ENCODE results near the gene PIPOX. TPM values are rescaled to one million over a fixed set of nuclear protein-coding genes. Genes with fewer than 3 reads are reported as not detected.
"Not testable (repeated sequence)": the region's sequence is repeated elsewhere in the genome, so short reads cannot be mapped to it uniquely, and the experiment has no call there.

PIPOX gene
- total RNA-seq, 2 experiments from 2014 or later = 2.5 to 4.2 TPM

- Mint-ChIP-seq H3K4me3 (no peak overlapping the region), H3K4me1 (ENCODE audit: low read depth) (no peaks in the 10 kb centered on the region), H3K27ac (no peak overlapping the region), H3K27me3 (ENCODE audit: low read depth) (no peaks in the 10 kb centered on the region), H3K36me3 (ENCODE audit: low read depth) (peaks cover 2% of the 10 kb centered on the region), H3K9me3 (no peaks in the 10 kb centered on the region)
- DNase-seq = no peak
- intact Hi-C loops (cut with micrococcal nuclease) = no loop called here
- CTCF ChIA-PET = interaction anchor here (0.8 kb wide), 1 partner anchor 39 kb away, joined by 3 read pairs; no protein-coding TSS in a partner anchor
Observed at GRCh38 chr17:29085223-29085622, 42.3 kb downstream of the PIPOX start.

GRCh38 chr17:29086628-29087332, 43.8 kb downstream of the PIPOX start:
- intact Hi-C loops (cut with micrococcal nuclease) = no loop called here
- CTCF ChIA-PET = interaction anchor here (1.6 kb wide), 1 partner anchor 25 kb away, joined by 5 read pairs; no protein-coding TSS in a partner anchor
- no peak for DNase-seq
- Mint-ChIP-seq H3K4me1 (ENCODE audit: low read depth) (no peaks in the 10 kb centered on the region), H3K36me3 (ENCODE audit: low read depth) (peaks cover 2% of the 10 kb centered on the region), H3K4me3 (no peak overlapping the region), H3K9me3 (no peaks in the 10 kb centered on the region), H3K27me3 (ENCODE audit: low read depth) (no peaks in the 10 kb centered on the region), H3K27ac (no peak overlapping the region)

GRCh38 chr17:29088782-29089181, 45.8 kb downstream of the PIPOX start:
- H3K9me3 Mint-ChIP-seq; H3K36me3 Mint-ChIP-seq (ENCODE audit: low read depth); H3K27me3 Mint-ChIP-seq (ENCODE audit: low read depth); CTCF ChIA-PET; H3K4me3 Mint-ChIP-seq; intact Hi-C loops (cut with micrococcal nuclease); DNase-seq; H3K27ac Mint-ChIP-seq; H3K4me1 Mint-ChIP-seq (ENCODE audit: low read depth): not testable (repeated sequence)

GRCh38 chr17:29089601-29090044, 46.7 kb downstream of the PIPOX start:
- Mint-ChIP-seq H3K4me3 (no peak overlapping the region), H3K36me3 (ENCODE audit: low read depth) (peaks cover 3% of the 10 kb centered on the region), H3K9me3 (no peaks in the 10 kb centered on the region), H3K27ac (no peak overlapping the region), H3K27me3 (ENCODE audit: low read depth) (no peaks in the 10 kb centered on the region), H3K4me1 (ENCODE audit: low read depth) (no peaks in the 10 kb centered on the region)
- no peak for DNase-seq
- CTCF ChIA-PET = interaction anchor here (2.5 to 3.4 kb wide), 2 partner anchors 28 to 124 kb away, joined by 11 to 21 read pairs; no protein-coding TSS in a partner anchor
- intact Hi-C loops (cut with micrococcal nuclease) = no loop called here

GRCh38 chr17:29090108-29090507, 47.2 kb downstream of the PIPOX start:
- Mint-ChIP-seq H3K9me3 (no peaks in the 10 kb centered on the region), H3K27ac (no peak overlapping the region), H3K4me1 (ENCODE audit: low read depth) (no peaks in the 10 kb centered on the region), H3K36me3 (ENCODE audit: low read depth) (peaks cover 3% of the 10 kb centered on the region), H3K4me3 (no peak overlapping the region), H3K27me3 (ENCODE audit: low read depth) (no peaks in the 10 kb centered on the region)
- intact Hi-C loops (cut with micrococcal nuclease) = no loop called here
- CTCF ChIA-PET = interaction anchor here (2.5 to 3.4 kb wide), 2 partner anchors 27 to 125 kb away, joined by 11 to 21 read pairs; no protein-coding TSS in a partner anchor
- no peak for DNase-seq

- CTCF ChIA-PET = interaction anchor here (0.8 to 3.4 kb wide), 4 partner anchors 21 to 137 kb away, joined by 4 to 21 read pairs (median 8); no protein-coding TSS in a partner anchor
- H3K27me3 Mint-ChIP-seq (ENCODE audit: low read depth) = no peaks in the 10 kb centered on the region
- no peak overlapping the region for H3K27ac Mint-ChIP-seq
- no peak for DNase-seq
- peaks cover 3% of the 10 kb centered on the region for H3K36me3 Mint-ChIP-seq (ENCODE audit: low read depth)
- no peaks in the 10 kb centered on the region for H3K9me3 Mint-ChIP-seq
- H3K4me3 Mint-ChIP-seq = no peak overlapping the region
- H3K4me1 Mint-ChIP-seq (ENCODE audit: low read depth) = no peaks in the 10 kb centered on the region
- intact Hi-C loops (cut with micrococcal nuclease) = no loop called here
Observed at GRCh38 chr17:29090750-29091605, 48.0 kb downstream of the PIPOX start.

GRCh38 chr17:29091606-29092289, 48.8 kb downstream of the PIPOX start:
- Mint-ChIP-seq H3K4me3 (no peak overlapping the region), H3K36me3 (ENCODE audit: low read depth) (peaks cover 3% of the 10 kb centered on the region), H3K4me1 (ENCODE audit: low read depth) (no peaks in the 10 kb centered on the region), H3K9me3 (no peaks in the 10 kb centered on the region), H3K27me3 (ENCODE audit: low read depth) (no peaks in the 10 kb centered on the region), H3K27ac (no peak overlapping the region)
- DNase-seq = no peak
- intact Hi-C loops (cut with micrococcal nuclease) = no loop called here
- CTCF ChIA-PET = interaction anchor here (0.8 to 3.4 kb wide), 4 partner anchors 20 to 138 kb away, joined by 4 to 21 read pairs (median 8); no protein-coding TSS in a partner anchor

GRCh38 chr17:29093090-29093871, 50.3 kb downstream of the PIPOX start:
- no peak for DNase-seq
- H3K4me1 Mint-ChIP-seq (ENCODE audit: low read depth) = no peaks in the 10 kb centered on the region
- peaks cover 4% of the 10 kb centered on the region for H3K36me3 Mint-ChIP-seq (ENCODE audit: low read depth)
- CTCF ChIA-PET = interaction anchor here (0.6 to 1.2 kb wide), 2 partner anchors 139 to 147 kb away, joined by 3 read pairs; no protein-coding TSS in a partner anchor
- H3K27ac Mint-ChIP-seq = no peak overlapping the region
- no peaks in the 10 kb centered on the region for H3K9me3 Mint-ChIP-seq
- intact Hi-C loops (cut with micrococcal nuclease) = no loop called here
- H3K4me3 Mint-ChIP-seq = no peak overlapping the region
- H3K27me3 Mint-ChIP-seq (ENCODE audit: low read depth) = no peaks in the 10 kb centered on the region

GRCh38 chr17:29094101-29094708, 51.3 kb downstream of the PIPOX start:
- Mint-ChIP-seq H3K4me3 (no peak overlapping the region), H3K4me1 (ENCODE audit: low read depth) (no peaks in the 10 kb centered on the region), H3K9me3 (no peaks in the 10 kb centered on the region), H3K36me3 (ENCODE audit: low read depth) (peaks cover 2% of the 10 kb centered on the region), H3K27me3 (ENCODE audit: low read depth) (no peaks in the 10 kb centered on the region), H3K27ac (no peak overlapping the region)
- intact Hi-C loops (cut with micrococcal nuclease) = no loop called here
- DNase-seq = no peak
- CTCF ChIA-PET = interaction anchor here (0.9 to 1.1 kb wide), 2 partner anchors 23 to 129 kb away, joined by 3 read pairs; no protein-coding TSS in a partner anchor

GRCh38 chr17:29095439-29095838, 52.5 kb downstream of the PIPOX start:
- intact Hi-C loops (cut with micrococcal nuclease) = no loop called here
- Mint-ChIP-seq H3K27ac (no peak overlapping the region), H3K4me3 (no peak overlapping the region), H3K27me3 (ENCODE audit: low read depth) (no peaks in the 10 kb centered on the region), H3K4me1 (ENCODE audit: low read depth) (peaks cover 6% of the 10 kb centered on the region), H3K9me3 (no peaks in the 10 kb centered on the region), H3K36me3 (ENCODE audit: low read depth) (peaks cover 7% of the 10 kb centered on the region)
- no peak for DNase-seq
- CTCF ChIA-PET = no interaction called here

- CTCF ChIA-PET = no interaction called here
- H3K27me3 Mint-ChIP-seq (ENCODE audit: low read depth) = no peaks in the 10 kb centered on the region
- H3K27ac Mint-ChIP-seq = no peak overlapping the region
- DNase-seq = no peak
- intact Hi-C loops (cut with micrococcal nuclease) = no loop called here
- peaks cover 6% of the 10 kb centered on the region for H3K4me1 Mint-ChIP-seq (ENCODE audit: low read depth)
- peaks cover 7% of the 10 kb centered on the region for H3K36me3 Mint-ChIP-seq (ENCODE audit: low read depth)
- H3K9me3 Mint-ChIP-seq = no peaks in the 10 kb centered on the region
- H3K4me3 Mint-ChIP-seq = no peak overlapping the region
Observed at GRCh38 chr17:29096094-29096493, 53.2 kb downstream of the PIPOX start.

All from activated naive CD4-positive, alpha-beta T cell treated with anti-CD3 and anti-CD28 coated beads for 36 hours (primary cell).